Measurements from ENCODE around the gene ZFPM1.

ZFPM1 gene

GRCh38 chr16:88404769-88405168 is 48.3 kb upstream of the ZFPM1 start:
- TF ChIP-seq PPARA (CRISPR knock-in tag; IDR thresholded peaks at IDR 0.05; ENCODE audit: borderline replicate concordance) (no peak), CSRNP3 (CRISPR knock-in tag; IDR thresholded peaks at IDR 0.05) (no peak), SNAI2 (CRISPR knock-in tag; IDR thresholded peaks at IDR 0.05) (no peak), ESRRG (CRISPR knock-in tag; IDR thresholded peaks at IDR 0.05) (no peak), ZNF8 (CRISPR knock-in tag; IDR thresholded peaks at IDR 0.05) (no peak), POU6F1 (CRISPR knock-in tag; IDR thresholded peaks at IDR 0.05; ENCODE audit: borderline replicate concordance, low read depth) (no peak), BACH2 (CRISPR knock-in tag; IDR thresholded peaks at IDR 0.05; ENCODE audit: borderline replicate concordance) (no peak), TOX (CRISPR knock-in tag; IDR thresholded peaks at IDR 0.05; ENCODE audit: borderline replicate concordance) (no peak), TSHZ2 (CRISPR knock-in tag; IDR thresholded peaks at IDR 0.05) (no peak), RARB (CRISPR knock-in tag; IDR thresholded peaks at IDR 0.05) (no peak), CSDC2 (CRISPR knock-in tag; IDR thresholded peaks at IDR 0.05) (no peak), ZFP30 (CRISPR knock-in tag; IDR thresholded peaks at IDR 0.05) (no peak), ZNF70 (CRISPR knock-in tag; IDR thresholded peaks at IDR 0.05) (no peak), ZNF565 (CRISPR knock-in tag; conservative IDR thresholded peaks at IDR 0.05; ENCODE audit: low read depth) (no peak), ARNTL (CRISPR knock-in tag; IDR thresholded peaks at IDR 0.05; ENCODE audit: borderline replicate concordance, low read depth) (no peak), CREB5 (CRISPR knock-in tag; IDR thresholded peaks at IDR 0.05; ENCODE audit: low read depth) (no peak)
- no peak for ATAC-seq

GRCh38 chr16:88405216-88406060 is 47.6 kb upstream of the ZFPM1 start:
- TF ChIP-seq TSHZ2 (CRISPR knock-in tag; IDR thresholded peaks at IDR 0.05) (peak; percentile 69; the same call in 1 of the 2 replicates), ZNF70 (CRISPR knock-in tag; IDR thresholded peaks at IDR 0.05) (0 out of 2 replicates have a peak, but pooled peaks have one; percentile 26), PATZ1 (CRISPR knock-in tag; IDR thresholded peaks at IDR 0.05; ENCODE audit: borderline replicate concordance) (no peak), BACH2 (CRISPR knock-in tag; IDR thresholded peaks at IDR 0.05; ENCODE audit: borderline replicate concordance) (no peak), ZNF8 (CRISPR knock-in tag; IDR thresholded peaks at IDR 0.05) (no peak), TCF4 (CRISPR knock-in tag; IDR thresholded peaks at IDR 0.05; ENCODE audit: borderline replicate concordance) (peak; percentile 82), ARNTL (CRISPR knock-in tag; IDR thresholded peaks at IDR 0.05; ENCODE audit: borderline replicate concordance, low read depth) (no peak)
- peak; percentile 36; the same call in 2 of the 3 replicates for ATAC-seq
